Peyer's patch (tissue), 4 donors: ENCODE measurements around the gene MCF2L2.

Experiments used
- POLR2A ChIP-seq, 2 donors: fragments of 450-650 bp; IDR thresholded peaks; one replicate each; pipeline ENCODE4 v1.5.1; 2017; ENCODE audit warnings: antibody characterized with exemption in 2 of 2, mild to moderate bottlenecking in 2 of 2, moderate library complexity in 2 of 2
- TF ChIP-seq, protein P1 (sequence below), 6 experiments: fragments of 450-650 bp in 4 of 6; fragments of 200-600 bp in 2 of 6; sonication (generic) in 1 of 6; IDR thresholded peaks; one replicate each; pipeline ENCODE4 v1.5.1; 2017 to 2019; ENCODE audit warnings: antibody characterized with exemption in 6 of 6, mild to moderate bottlenecking in 3 of 6, moderate library complexity in 1 of 6

DNA sequence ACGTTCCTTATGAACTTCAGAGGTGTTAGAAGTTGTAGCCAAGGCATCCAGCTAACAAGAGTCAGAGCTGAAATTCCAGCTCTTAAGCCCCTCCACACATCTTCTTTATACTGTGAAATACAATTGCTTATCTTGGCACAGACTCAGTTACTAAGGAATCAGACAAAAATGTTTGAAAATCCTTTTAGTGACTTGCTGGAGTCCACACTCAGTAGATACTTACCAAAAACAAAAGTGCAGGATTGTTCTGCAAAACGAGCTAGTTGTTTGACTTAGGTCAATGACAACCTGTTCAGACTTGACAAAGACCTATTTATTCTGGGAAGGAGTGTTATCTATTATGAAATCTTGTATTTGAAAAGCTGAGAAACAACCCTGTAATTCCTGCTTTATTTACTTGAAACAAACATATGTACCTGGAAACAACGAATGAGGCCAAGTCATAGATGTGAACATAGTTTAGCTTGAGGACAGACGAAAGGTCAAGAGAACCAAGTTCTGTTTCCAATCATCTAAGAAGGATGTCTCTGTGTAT is 136.9 kb downstream of the MCF2L2 start:
- TF ChIP-seq, protein P1, sequence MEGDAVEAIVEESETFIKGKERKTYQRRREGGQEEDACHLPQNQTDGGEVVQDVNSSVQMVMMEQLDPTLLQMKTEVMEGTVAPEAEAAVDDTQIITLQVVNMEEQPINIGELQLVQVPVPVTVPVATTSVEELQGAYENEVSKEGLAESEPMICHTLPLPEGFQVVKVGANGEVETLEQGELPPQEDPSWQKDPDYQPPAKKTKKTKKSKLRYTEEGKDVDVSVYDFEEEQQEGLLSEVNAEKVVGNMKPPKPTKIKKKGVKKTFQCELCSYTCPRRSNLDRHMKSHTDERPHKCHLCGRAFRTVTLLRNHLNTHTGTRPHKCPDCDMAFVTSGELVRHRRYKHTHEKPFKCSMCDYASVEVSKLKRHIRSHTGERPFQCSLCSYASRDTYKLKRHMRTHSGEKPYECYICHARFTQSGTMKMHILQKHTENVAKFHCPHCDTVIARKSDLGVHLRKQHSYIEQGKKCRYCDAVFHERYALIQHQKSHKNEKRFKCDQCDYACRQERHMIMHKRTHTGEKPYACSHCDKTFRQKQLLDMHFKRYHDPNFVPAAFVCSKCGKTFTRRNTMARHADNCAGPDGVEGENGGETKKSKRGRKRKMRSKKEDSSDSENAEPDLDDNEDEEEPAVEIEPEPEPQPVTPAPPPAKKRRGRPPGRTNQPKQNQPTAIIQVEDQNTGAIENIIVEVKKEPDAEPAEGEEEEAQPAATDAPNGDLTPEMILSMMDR (IDR thresholded peaks at IDR 0.05): no peak
- TF ChIP-seq POLR2A (IDR thresholded peaks at IDR 0.05): no peak
